ENCODE results near the gene ARHGEF16.

Gene ARHGEF16

DNA sequence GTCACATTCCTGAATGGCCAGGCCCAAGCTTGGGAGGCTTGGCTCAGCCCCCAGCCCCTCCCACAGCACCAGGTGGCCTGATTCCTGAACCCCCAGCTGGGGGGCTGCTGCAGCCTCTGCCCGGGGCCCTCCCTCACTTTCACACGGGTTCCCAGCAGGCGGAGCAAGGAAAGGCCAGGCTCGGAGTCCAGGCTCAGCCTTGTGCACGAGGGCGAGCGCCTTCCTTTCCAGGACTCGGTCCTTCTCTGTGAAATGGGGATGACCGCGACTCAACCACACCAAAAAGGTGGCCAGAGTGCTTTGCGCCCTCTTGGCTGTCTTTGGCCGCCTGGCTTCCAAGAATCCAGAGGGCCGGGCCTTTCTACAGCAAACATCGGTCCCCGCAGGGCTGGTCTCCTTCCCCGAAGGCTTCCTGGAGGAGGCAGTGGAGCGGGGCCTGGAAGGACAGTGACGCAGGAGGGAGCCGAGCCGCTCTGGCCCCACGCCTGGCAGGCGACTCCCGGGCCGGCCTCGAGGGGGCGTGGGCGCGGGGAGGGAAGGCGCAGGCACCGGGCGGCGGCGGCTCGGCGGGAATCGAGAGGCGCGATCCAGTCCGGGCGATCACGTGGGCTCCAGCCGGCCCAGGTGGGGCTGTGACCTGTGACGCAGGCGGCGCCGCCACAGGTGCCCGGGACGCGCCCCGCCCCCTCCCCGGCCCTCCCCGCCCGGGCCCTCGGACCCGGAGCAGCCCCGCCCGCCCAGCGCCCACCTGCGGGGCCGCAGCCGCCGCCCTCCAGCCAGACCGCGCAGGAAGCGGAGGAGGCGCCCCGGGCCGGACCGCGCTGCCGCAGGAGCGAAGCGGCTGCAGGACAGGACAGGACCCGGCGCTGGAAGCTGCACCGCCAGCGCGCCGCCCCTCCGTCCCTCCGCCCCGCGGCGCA, at the start of gene ARHGEF16:
ARHGEF16 (plus strand) TSS at position 775 of the 920 bp plus-strand sequence. CDS start 8,420 bp downstream, outside the sequence.
- Histone ChIP-seq H3K36me3 (ENCODE audit: control insufficient read depth, insufficient read depth, low read length) (no peaks in the 10 kb centered on the region), H3K4me3 (ENCODE audit: low read length) (peak within 1 kb of the TSS; percentile 75), H3K9ac (ENCODE audit: low read length) (peak within 1 kb of the TSS; percentile 78), H3K27me3 (ENCODE audit: control insufficient read depth, insufficient read depth, low read length) (no peaks in the 10 kb centered on the region), H3K4me1 (ENCODE audit: control insufficient read depth, insufficient read depth, low read length) (peaks cover 54% of the 10 kb centered on the region), H3K9me3 (ENCODE audit: control insufficient read depth, low read length) (no peaks in the 10 kb centered on the region)

DNA sequence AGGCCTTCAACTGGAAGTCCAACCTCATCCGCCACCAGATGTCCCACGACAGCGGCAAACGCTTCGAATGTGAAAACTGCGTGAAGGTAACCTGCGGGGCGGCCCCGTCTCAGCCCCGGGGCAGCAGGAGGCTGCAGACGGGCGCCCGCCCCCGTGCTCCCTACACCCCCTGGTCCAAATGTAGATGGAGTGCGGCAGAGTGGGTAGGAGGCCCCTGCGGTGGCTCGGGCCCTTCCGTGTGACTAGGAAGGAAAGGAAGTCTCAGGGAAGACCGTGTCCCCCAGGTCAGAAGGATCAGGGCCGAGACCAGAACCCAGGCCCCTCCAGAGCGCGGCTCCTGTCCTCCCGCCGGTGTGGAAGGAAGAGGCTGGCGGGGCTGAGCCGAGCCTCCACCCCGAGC, 49.7 kb upstream of the ARHGEF16 start:
- Histone ChIP-seq H3K4me1 (ENCODE audit: control insufficient read depth, insufficient read depth, low read length) (peaks cover 3% of the 10 kb centered on the region), H3K27me3 (ENCODE audit: control insufficient read depth, insufficient read depth, low read length) (no peaks in the 10 kb centered on the region), H3K4me3 (ENCODE audit: low read length) (no peak overlapping the region), H3K9me3 (ENCODE audit: control insufficient read depth, low read length) (no peaks in the 10 kb centered on the region), H3K9ac (ENCODE audit: low read length) (no peak overlapping the region), H3K36me3 (ENCODE audit: control insufficient read depth, insufficient read depth, low read length) (no peaks in the 10 kb centered on the region)

DNA sequence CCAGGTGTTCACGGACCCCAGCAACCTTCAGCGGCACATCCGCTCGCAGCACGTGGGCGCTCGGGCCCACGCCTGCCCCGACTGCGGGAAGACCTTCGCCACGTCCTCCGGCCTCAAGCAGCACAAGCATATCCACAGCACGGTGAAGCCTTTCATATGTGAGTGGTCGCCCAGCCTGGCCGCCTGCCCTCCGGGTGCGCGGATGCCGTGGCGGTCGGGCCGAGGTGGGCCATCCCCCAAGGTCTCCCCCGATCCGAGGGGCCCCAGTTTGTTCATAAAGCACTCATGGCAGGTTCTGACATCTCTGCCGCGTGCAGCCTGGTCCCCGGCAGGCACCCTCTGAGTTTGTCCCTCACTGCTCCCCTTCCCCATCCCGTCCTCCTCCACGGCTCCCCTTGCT, 49.0 kb upstream of the ARHGEF16 start:
- H3K9me3 ChIP-seq (ENCODE audit: control insufficient read depth, low read length) = no peaks in the 10 kb centered on the region
- H3K27me3 ChIP-seq (ENCODE audit: control insufficient read depth, insufficient read depth, low read length) = no peaks in the 10 kb centered on the region
- no peaks in the 10 kb centered on the region for H3K36me3 ChIP-seq (ENCODE audit: control insufficient read depth, insufficient read depth, low read length)
- peaks cover 7% of the 10 kb centered on the region for H3K4me1 ChIP-seq (ENCODE audit: control insufficient read depth, insufficient read depth, low read length)
- no peak overlapping the region for H3K9ac ChIP-seq (ENCODE audit: low read length)
- H3K4me3 ChIP-seq (ENCODE audit: low read length) = no peak overlapping the region

DNA sequence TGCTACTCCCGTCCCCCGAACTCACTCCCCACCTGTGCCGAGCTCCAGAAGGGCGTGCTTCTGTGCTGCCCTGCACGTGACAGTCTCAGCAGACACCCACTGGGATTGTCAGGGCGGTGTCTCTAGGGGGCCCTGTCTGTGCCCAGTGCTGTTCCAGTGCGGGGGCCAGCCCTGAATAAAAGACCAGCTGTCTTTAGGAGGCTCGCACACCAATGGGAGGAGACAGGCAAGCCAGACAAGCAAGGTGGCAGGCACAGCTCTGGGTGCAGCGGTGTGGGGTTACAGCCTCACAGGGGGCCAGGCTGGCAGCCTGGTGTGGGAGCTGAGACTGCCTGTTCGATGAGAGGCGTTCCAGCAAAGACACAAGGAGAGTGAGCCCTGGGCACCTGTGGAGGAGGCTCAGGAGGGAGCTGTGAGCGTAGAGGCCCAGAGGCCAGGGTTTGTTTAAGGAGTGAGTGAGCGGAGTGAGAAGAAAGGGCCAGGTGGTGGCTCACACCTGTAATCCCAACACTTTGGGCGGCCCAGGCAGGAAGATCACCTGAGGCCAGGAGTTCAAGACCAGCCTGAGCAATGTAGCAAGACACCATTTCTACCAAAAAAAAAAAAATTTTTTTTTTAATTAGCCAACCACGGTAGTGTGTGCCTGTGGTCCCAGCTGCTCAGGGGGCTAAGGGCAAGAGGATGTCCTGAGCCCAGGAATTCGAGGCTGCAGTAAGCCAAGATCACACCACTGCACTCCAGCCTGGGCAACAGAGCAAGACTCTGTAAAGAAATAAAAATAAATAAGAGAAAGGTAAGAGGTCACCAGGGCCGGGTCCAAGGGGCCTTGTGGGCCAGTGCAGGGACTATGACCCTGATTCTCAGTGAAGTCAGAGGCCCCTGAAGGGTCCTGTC, 48.2 kb upstream of the ARHGEF16 start:
- Histone ChIP-seq H3K4me3 (ENCODE audit: low read length) (no peak overlapping the region), H3K4me1 (ENCODE audit: control insufficient read depth, insufficient read depth, low read length) (peaks cover 7% of the 10 kb centered on the region), H3K9ac (ENCODE audit: low read length) (no peak overlapping the region), H3K27me3 (ENCODE audit: control insufficient read depth, insufficient read depth, low read length) (no peaks in the 10 kb centered on the region), H3K36me3 (ENCODE audit: control insufficient read depth, insufficient read depth, low read length) (no peaks in the 10 kb centered on the region), H3K9me3 (ENCODE audit: control insufficient read depth, low read length) (no peaks in the 10 kb centered on the region)

DNA sequence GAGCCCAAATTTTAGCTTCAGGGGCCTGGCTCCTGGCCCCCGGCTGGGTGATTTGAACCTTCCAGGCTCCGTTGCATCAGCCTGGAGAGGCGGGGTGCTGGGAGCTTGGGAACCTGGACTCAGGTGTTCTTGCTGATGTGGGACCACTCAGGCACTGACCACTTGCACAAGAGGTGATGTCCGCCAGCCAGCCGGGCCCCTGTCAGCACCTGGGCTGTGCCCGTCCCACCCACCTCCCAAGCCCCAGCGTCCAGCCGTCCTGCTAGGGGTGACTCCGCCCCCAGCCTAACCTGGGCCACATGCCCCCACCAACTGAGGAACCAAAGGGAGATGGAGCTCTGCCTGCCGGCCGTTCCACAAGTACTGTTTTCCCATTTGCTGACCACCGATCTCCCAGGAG, 47.4 kb upstream of the ARHGEF16 start:
- H3K9me3 ChIP-seq (ENCODE audit: control insufficient read depth, low read length) = no peaks in the 10 kb centered on the region
- peaks cover 7% of the 10 kb centered on the region for H3K4me1 ChIP-seq (ENCODE audit: control insufficient read depth, insufficient read depth, low read length)
- H3K9ac ChIP-seq (ENCODE audit: low read length) = no peak overlapping the region
- no peaks in the 10 kb centered on the region for H3K27me3 ChIP-seq (ENCODE audit: control insufficient read depth, insufficient read depth, low read length)
- H3K4me3 ChIP-seq (ENCODE audit: low read length) = no peak overlapping the region
- no peaks in the 10 kb centered on the region for H3K36me3 ChIP-seq (ENCODE audit: control insufficient read depth, insufficient read depth, low read length)

DNA sequence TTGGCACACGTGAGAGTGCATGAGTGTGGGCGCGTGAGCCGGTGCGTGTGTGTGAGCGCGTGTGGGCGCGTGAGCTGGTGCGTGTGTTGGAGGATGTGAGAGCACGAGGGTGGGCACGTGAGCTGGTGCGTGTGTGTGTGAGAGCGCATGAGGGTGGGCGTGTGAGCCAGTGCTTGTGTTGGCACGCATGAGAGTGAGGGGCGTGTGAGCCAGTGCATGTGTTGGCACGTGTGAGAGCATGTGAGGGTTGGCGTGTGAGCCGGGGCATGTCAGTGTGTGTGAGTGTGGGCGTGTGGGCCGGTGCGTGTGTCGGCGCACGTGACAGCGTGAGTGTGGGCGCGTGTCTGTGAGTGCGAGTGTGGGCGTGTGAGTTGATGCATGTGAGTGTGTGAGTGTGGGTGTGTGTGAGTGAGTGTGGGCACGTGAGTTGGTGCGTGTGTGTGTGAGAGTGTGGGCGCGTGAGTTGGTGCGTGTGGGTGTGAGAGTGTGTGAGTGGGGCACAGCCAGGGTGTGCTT, 45.7 kb upstream of the ARHGEF16 start:
- Histone ChIP-seq H3K4me1 (ENCODE audit: control insufficient read depth, insufficient read depth, low read length) (peaks cover 15% of the 10 kb centered on the region), H3K27me3 (ENCODE audit: control insufficient read depth, insufficient read depth, low read length) (no peaks in the 10 kb centered on the region), H3K4me3 (ENCODE audit: low read length) (no peak overlapping the region), H3K36me3 (ENCODE audit: control insufficient read depth, insufficient read depth, low read length) (no peaks in the 10 kb centered on the region), H3K9ac (ENCODE audit: low read length) (no peak overlapping the region), H3K9me3 (ENCODE audit: control insufficient read depth, low read length) (no peaks in the 10 kb centered on the region)

DNA sequence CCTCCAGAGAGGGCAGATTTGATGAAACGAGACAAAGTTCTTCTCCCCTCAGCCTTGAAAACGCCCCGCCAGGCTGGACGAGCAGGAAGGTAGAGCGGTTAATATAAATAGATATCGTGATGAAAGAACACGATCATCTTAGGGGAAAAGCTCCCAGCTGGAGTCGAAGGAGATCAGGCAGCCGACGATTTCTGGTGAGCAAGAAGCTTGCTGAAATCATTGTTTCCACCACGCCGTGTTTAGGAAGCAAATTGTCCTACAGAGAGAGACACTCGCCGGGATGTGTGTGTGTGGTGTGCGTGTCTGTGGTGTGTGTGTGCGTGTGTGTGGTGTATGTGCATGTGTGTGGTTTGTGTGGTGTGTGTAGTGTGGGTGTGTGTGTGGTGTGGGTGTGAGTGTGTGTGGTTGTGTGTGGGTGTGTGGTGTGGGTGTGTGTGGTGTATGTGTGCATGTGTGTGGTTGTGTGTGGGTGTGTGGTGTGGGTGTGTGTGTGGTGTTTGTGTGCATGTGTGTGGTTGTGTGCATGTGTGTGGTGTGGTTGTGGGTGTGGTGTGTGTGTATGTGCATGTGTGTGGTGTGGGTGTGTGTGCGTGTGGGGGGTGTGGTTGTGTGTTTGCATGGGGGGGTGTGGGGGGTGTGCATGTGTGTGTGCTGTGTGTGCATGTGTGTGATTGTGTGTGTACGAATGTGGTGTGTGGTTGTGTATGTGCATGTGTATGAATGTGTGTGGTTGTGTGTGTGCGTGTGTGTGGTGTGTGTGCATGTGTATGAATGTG, 44.9 kb upstream of the ARHGEF16 start:
- Histone ChIP-seq H3K27me3 (ENCODE audit: control insufficient read depth, insufficient read depth, low read length) (no peaks in the 10 kb centered on the region), H3K9me3 (ENCODE audit: control insufficient read depth, low read length) (no peaks in the 10 kb centered on the region), H3K4me3 (ENCODE audit: low read length) (no peak overlapping the region), H3K4me1 (ENCODE audit: control insufficient read depth, insufficient read depth, low read length) (peaks cover 22% of the 10 kb centered on the region), H3K36me3 (ENCODE audit: control insufficient read depth, insufficient read depth, low read length) (no peaks in the 10 kb centered on the region), H3K9ac (ENCODE audit: low read length) (no peak overlapping the region)

DNA sequence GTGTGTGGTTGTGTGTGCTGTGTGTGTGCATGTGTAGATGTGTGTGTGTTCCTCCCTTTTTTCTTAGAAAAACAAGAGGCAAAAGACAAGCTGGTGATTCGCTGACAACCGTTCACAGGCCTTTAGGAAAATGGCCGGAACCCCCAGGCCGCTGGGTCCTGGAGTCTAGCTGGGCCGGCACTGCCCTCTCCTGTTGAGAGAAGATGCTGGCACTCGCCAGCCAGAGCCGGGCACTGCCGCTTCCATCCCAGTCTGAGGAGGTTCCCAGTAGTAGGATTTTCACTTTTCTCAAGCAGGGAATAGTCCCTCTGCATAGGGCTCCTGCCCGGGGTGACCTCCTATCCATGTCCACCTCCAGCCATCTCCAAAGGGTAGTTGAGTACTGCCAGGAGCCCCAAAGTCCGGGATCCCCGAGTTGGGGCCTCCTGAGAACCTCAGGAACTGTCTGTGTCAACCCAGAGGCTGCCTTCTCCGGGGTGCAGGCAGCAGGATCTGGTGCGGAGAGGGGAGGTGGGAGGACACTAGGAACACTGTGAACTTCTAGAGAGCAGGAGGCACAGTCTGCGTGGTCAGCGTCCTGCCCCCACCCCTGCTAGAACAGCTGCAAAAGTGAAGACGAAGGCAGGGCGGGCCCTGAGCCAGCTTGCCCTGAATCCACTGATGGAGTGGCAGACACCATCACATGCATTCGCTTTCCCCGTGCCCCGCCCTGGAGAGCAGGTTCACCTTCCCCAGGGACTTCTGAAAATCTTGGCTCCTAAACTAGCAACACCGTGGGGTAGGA, 44.1 kb upstream of the ARHGEF16 start:
- H3K9me3 ChIP-seq (ENCODE audit: control insufficient read depth, low read length) = no peaks in the 10 kb centered on the region
- peaks cover 30% of the 10 kb centered on the region for H3K4me1 ChIP-seq (ENCODE audit: control insufficient read depth, insufficient read depth, low read length)
- no peak overlapping the region for H3K4me3 ChIP-seq (ENCODE audit: low read length)
- H3K36me3 ChIP-seq (ENCODE audit: control insufficient read depth, insufficient read depth, low read length) = no peaks in the 10 kb centered on the region
- H3K27me3 ChIP-seq (ENCODE audit: control insufficient read depth, insufficient read depth, low read length) = no peaks in the 10 kb centered on the region
- no peak overlapping the region for H3K9ac ChIP-seq (ENCODE audit: low read length)

DNA sequence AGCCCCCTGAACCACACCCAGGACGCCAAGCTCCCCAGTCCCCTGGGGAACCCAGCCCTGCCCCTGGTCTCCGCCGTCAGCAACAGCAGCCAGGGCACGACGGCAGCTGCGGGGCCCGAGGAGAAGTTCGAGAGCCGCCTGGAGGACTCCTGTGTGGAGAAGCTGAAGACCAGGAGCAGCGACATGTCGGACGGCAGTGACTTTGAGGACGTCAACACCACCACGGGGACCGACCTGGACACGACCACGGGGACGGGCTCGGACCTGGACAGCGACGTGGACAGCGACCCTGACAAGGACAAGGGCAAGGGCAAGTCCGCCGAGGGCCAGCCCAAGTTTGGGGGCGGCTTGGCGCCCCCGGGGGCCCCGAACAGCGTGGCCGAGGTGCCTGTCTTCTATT, 42.7 kb upstream of the ARHGEF16 start:
- H3K9me3 ChIP-seq (ENCODE audit: control insufficient read depth, low read length) = peaks cover 4% of the 10 kb centered on the region
- H3K27me3 ChIP-seq (ENCODE audit: control insufficient read depth, insufficient read depth, low read length) = no peaks in the 10 kb centered on the region

DNA sequence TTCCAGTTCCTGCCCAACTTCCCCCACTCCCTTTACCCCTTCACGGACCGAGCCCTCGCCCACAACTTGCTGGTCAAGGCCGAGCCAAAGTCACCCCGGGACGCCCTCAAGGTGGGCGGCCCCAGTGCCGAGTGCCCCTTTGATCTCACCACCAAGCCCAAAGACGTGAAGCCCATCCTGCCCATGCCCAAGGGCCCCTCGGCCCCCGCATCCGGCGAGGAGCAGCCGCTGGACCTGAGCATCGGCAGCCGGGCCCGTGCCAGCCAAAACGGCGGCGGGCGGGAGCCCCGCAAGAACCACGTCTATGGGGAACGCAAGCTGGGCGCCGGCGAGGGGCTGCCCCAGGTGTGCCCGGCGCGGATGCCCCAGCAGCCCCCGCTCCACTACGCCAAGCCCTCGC, 42.1 kb upstream of the ARHGEF16 start:
- Histone ChIP-seq H3K27me3 (ENCODE audit: control insufficient read depth, insufficient read depth, low read length) (no peaks in the 10 kb centered on the region), H3K9ac (ENCODE audit: low read length) (no peak overlapping the region), H3K4me1 (ENCODE audit: control insufficient read depth, insufficient read depth, low read length) (peaks cover 49% of the 10 kb centered on the region), H3K36me3 (ENCODE audit: control insufficient read depth, insufficient read depth, low read length) (no peaks in the 10 kb centered on the region), H3K9me3 (ENCODE audit: control insufficient read depth, low read length) (peaks cover 7% of the 10 kb centered on the region), H3K4me3 (ENCODE audit: low read length) (no peak overlapping the region)

More for the DNA sequence above, 42.7 kb upstream of the ARHGEF16 start:
- Histone ChIP-seq H3K4me3 (ENCODE audit: low read length) (no peak overlapping the region), H3K9ac (ENCODE audit: low read length) (no peak overlapping the region), H3K4me1 (ENCODE audit: control insufficient read depth, insufficient read depth, low read length) (peaks cover 43% of the 10 kb centered on the region), H3K36me3 (ENCODE audit: control insufficient read depth, insufficient read depth, low read length) (no peaks in the 10 kb centered on the region)

Data from mucosa of stomach (tissue), 1 donor.